NT2/D1 (cell line): ENCODE measurements around the gene ERLEC1.

Source experiments
- SUZ12 ChIP-seq: IDR thresholded peaks from 2 replicates; pipeline ENCODE4 v1.6.1; 2011; ENCODE audit not compliant: insufficient read length, insufficient read depth; ENCODE audit errors: extremely low read depth
- ZNF274 ChIP-seq: IDR thresholded peaks from 2 replicates; pipeline ENCODE4 v1.6.1; 2011; ENCODE audit warnings: mild to moderate bottlenecking, low read depth, low read length

- no peak for TF ChIP-seq ZNF274
- TF ChIP-seq SUZ12 = no peak
Observed at GRCh38 chr2:53854678-53855077, 67.8 kb downstream of the ERLEC1 start.
